ENCODE results near the gene TTC34.
"Not testable (repeated sequence)": the region's sequence is repeated elsewhere in the genome, so short reads cannot be mapped to it uniquely, and the experiment has no call there.

TTC34 gene

DNA sequence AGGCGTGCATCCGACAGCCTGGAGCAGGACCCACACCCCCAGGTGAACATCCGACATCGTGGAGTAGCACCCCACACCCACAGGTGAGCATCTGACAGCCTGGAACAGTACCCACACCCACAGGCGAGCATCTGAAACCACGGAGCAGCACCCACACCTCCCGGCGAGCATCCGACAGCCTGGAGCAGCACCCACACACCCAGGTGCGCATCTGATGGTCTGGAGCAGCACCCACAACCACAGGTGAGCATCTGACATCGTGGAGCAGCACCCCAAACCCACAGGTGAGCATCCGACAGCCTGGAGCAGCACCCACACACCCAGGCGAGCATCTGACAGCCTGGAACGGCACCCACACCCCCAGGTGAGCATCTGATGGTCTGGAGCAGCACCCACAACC is 46.1 kb downstream of the TTC34 start:
- not testable (repeated sequence) for DNase-seq

GRCh38 chr1:2754597-2754996 is 46.9 kb downstream of the TTC34 start:
- not testable (repeated sequence) for DNase-seq

DNA sequence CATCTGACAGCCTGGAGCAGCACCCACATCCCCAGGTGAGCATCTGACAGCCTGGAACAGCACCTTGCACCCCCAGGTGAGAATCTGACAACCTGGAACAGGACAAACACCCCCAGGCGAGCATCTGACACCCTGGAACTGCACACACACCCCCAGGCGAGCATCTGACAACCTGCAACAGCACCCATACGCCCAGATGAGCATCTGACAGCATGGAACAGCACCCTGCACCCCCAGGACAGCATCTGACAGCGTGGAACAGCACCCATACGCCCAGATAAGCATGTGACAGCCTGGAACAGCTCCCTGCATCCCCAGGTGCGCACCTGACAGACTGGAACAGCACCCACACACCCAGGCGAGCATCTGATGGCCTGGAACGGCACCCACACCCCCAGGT is 49.0 kb downstream of the TTC34 start:
- DNase-seq, result not testable (repeated sequence)

- not testable (repeated sequence) for DNase-seq
Measured at GRCh38 chr1:2751866-2752265, 49.6 kb downstream of the TTC34 start.

DNA sequence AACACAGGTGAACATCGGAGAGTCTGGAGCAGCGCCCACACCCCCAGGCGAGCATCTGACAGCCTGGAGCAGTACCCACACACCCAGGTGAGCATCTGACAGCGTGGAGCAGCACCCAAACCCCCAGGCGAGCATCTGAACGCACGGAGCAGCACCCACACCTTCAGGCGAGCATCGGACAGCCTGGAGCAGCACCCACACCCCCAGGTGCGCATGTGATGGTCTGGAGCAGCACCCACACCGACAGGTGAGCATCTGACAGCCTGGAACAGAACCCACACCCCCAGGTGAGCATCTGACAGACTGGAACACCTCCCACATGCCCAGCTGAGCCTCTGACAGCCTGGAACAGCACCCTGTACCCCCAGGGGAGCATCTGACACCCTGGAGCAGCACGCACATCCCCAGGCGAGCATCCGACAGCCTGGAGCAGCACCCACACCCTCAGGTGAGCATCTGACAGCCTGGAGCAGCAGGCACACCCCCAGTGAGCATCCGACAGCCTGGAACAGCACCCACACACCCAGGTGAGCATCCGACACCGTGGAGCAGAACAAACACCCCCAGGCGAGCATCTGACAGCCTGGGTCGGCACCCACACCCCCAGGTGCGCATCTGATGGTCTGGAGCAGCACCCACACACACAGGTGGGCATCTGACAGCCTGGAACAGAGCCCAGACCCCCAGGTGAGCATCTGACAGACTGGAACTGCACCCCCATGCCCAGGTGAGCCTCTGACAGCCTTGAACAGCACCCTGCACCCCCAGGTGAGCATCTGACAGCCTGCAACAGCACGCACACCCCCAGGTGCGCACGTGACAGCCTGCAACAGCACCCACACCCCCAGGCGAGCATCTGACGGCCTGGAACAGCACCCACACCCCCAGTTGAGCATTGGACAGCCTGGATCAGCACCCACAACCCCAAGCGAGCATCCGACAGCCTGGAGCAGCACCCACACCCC is 50.4 kb downstream of the TTC34 start:
- DNase-seq, result not testable (repeated sequence)

DNA sequence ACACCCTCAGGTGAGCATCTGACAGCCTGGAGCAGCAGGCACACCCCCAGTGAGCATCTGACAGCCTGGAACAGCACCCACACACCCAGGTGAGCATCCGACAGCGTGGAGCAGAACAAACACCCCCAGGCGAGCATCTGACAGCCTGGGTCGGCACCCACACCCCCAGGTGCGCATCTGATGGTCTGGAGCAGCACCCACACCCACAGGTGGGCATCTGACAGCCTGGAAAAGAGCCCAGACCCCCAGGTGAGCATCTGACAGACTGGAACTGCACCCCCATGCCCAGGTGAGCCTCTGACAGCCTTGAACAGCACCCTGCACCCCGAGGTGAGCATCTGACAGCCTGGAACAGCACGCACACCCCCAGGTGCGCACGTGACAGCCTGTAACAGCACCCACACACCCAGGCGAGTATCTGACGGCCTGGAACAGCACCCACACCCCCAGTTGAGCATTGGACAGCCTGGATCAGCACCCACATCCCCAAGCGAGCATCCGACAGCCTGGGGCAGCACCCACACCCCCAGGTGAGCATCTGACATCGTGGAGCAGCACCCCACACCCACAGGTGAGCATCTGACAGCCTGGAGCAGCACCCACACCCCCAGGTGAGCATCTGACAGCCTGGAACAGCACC is 51.3 kb downstream of the TTC34 start:
- not testable (repeated sequence) for DNase-seq

GRCh38 chr1:2748626-2749025 is 52.9 kb downstream of the TTC34 start:
- not testable (repeated sequence) for DNase-seq

- DNase-seq, result not testable (repeated sequence)
Measured at GRCh38 chr1:2694796-2695195, 106.7 kb downstream of the TTC34 start.

GRCh38 chr1:2690180-2690579 is 111.3 kb downstream of the TTC34 start:
- DNase-seq, result not testable (repeated sequence)

GRCh38 chr1:2688336-2688665 is 113.2 kb downstream of the TTC34 start:
- not testable (repeated sequence) for DNase-seq

DNA sequence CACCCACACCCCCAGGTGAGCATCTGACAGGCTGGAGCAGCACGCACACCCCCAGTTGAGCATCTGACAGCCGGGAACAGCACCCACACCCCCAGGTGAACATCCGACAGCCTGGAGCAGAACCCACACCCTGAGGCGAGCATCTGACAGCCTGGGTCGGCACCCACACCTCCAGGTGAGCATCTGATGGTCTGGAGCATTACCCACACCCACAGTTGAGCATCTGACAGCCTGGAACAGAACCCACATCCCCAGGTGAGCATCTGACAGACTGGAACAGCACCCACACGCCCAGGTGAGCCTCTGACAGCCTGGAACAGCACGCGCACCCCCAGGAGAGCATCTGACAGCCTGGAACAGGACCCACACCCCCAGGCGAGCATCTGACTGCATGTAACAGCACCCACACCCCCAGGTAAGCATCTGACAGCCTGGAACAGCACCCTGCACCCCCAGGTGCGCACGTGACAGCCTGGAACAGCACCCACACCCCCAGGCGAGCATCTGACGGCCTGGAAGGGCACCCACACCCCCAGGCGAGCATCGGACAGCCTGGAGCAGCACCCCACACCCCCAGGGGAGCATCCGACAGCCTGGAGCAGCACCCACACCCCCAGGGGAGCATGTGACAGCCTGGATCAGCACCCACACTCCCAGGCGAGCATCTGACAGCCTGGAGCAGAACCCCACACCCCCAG is 113.7 kb downstream of the TTC34 start:
- not testable (repeated sequence) for DNase-seq

- not testable (repeated sequence) for DNase-seq
Measured at GRCh38 chr1:2687174-2687591, 114.3 kb downstream of the TTC34 start.

GRCh38 chr1:2686091-2686863 is 115.2 kb downstream of the TTC34 start:
- not testable (repeated sequence) for DNase-seq

DNA sequence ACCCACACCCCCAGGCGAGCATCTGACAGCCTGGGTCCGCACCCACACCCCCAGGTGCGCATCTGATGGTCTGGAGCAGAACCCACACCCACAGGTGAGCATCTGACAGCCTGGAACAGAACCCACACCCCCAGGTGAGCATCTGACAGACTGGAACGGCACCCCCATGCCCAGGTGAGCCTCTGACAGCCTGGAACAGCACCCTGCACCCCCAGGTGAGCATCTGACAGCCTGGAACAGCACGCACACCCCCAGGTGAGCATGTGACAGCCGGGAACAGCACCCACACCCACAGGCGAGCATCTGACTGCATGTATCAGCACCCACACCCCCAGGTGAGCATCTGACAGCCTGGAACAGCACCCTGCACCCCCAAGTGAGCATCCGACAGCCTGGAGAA is 115.8 kb downstream of the TTC34 start:
- DNase-seq, result not testable (repeated sequence)

GRCh38 chr1:2684878-2685277 is 116.6 kb downstream of the TTC34 start:
- DNase-seq, result not testable (repeated sequence)

DNA sequence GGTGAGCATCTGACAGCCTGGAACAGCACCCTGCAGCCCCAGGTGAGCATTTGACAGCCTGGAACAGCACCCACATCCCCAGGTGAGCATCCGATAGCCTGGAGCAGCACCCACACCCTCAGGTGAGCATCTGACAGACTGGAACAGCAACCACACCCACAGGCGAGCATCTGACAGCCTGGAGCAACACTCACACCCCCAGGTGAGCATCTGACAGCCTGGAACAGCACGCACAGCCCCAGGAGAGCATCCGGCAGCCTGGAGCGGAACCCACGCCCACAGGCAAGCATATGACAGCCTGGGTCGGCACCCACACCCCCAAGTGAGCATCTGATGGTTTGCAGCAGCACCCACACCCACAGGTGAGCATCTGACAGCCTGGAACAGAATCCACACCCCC is 117.5 kb downstream of the TTC34 start:
- DNase-seq, result not testable (repeated sequence)

GRCh38 chr1:2683321-2683741 is 118.2 kb downstream of the TTC34 start:
- not testable (repeated sequence) for DNase-seq

DNA sequence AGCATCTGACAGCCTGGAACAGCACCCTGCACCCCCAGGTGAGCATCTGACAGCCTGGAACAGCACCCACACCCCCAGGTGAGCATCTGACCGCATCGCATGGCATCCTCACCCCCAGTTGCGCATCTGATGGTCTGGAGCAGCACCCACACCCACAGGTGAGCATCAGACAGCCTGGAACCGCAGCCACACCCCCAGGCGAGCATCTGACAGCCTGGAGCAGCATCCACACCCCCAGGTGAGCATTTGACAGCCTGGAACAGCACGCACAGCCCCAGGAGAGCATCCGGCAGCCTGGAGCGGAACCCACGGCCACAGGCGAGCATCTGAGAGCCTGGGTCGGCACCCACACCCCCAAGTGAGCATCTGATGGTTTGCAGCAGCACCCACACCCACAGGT is 118.6 kb downstream of the TTC34 start:
- DNase-seq, result not testable (repeated sequence)

DNA sequence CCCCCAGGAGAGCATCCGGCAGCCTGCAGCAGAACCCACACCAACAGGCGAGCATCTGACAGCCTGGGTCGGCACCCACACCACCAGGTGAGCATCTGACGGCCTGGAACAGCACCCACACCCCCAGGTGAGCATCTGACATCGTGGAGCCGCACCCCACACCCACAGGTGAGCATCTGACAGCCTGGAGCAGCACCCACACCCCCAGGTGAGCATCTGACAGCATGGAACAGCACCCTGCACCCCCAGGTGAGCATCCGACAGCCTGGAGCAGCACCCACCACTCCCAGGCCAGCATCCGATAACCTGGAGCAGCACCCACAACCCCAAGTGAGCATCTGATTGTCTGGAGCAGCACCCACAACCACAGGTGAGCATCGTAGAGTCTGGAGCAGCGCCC is 124.8 kb downstream of the TTC34 start:
- DNase-seq, result not testable (repeated sequence)

- DNase-seq, result not testable (repeated sequence)
Measured at GRCh38 chr1:2671656-2672055, 129.8 kb downstream of the TTC34 start.

DNA sequence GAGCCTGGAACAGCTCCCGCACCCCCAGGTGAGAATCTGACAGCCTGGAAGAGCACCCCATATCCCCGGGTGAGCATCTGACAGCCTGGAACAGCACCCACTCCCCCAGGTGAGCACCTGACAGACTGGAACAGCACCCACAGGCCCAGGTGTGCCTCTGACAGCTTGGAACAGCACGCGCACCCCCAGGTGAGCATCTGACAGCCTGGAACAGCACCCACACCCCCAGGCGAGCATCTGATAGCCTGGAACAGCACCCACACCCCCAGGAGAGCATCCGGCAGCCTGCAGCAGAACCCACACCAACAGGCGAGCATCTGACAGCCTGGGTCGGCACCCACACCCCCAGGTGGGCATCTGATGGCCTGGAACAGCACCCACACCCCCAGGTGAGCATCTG is 141.7 kb downstream of the TTC34 start:
- DNase-seq, result not testable (repeated sequence)

DNA sequence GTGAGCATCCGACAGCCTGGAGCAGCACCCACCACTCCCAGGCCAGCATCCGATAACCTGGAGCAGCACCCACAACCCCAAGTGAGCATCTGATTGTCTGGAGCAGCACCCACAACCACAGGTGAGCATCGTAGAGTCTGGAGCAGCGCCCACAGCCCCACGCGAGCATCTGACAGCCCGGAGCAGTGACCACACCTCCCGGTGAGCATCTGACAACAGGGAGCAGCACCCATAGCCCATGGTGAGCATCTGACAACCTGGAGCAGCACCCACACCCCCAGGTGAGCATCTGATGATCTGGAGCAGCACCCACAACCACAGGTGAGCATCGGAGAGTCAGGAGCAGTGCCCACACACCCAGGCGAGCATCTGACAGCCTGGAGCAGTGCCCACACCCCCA is 143.6 kb downstream of the TTC34 start:
- DNase-seq, result not testable (repeated sequence)

Measured in fibroblast of skin of scalp (primary cell).